ENCODE measurements around the gene ORM1. TPM values are rescaled to one million over a fixed set of nuclear protein-coding genes. Genes with fewer than 3 reads are reported as not detected.

The ORM1 gene
- polyA plus RNA-seq, 3 donors: 2.2 to 4.9 (median 2.8) TPM

DNA sequence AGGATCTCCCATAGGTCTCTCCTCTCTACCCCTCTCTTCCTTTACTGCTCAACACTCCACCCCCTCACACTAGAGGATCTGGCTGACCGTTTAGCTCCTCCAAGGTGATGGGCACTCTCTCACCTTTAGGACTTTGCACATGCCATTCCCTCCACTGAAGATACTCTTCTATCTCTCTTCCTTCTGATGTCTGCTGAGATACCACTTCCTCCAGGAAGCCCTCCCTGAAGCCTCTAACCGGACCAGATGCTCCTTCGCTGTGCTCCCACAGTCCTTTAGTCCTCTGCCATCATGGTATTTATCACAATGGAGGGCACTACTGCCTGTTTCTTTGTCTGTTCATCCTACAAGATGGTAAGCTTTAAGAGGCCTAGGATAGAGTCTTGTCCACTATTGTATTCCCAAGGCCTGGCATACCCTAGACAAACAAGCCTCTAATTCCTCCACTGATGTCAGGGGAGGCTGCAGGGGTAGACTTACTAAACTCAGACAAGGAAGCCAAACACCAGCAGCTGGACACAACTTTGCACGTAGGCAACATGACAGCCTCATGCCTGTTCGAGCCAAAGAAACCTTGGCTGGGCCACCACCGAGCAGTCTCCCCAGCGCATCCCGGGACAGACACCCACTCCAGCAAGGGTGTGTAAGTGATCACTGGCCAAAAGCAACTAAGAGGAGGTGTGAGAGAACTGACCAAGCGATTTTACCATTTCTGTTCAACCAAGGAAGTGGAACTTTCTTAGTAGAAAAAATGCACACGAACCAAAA, 27.0 kb downstream of the ORM1 start:
- TF ChIP-seq, protein P1, sequence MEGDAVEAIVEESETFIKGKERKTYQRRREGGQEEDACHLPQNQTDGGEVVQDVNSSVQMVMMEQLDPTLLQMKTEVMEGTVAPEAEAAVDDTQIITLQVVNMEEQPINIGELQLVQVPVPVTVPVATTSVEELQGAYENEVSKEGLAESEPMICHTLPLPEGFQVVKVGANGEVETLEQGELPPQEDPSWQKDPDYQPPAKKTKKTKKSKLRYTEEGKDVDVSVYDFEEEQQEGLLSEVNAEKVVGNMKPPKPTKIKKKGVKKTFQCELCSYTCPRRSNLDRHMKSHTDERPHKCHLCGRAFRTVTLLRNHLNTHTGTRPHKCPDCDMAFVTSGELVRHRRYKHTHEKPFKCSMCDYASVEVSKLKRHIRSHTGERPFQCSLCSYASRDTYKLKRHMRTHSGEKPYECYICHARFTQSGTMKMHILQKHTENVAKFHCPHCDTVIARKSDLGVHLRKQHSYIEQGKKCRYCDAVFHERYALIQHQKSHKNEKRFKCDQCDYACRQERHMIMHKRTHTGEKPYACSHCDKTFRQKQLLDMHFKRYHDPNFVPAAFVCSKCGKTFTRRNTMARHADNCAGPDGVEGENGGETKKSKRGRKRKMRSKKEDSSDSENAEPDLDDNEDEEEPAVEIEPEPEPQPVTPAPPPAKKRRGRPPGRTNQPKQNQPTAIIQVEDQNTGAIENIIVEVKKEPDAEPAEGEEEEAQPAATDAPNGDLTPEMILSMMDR (IDR thresholded peaks at IDR 0.05): no peak
- intact Hi-C loops (cut with micrococcal nuclease): loop anchor here (5.0 to 10.0 kb wide), 4 partner anchors 37 to 305 kb away; partner anchors contain the start of genes AKNA (in 1 of the 2) and TEX53 (in 1 of the 2)

DNA sequence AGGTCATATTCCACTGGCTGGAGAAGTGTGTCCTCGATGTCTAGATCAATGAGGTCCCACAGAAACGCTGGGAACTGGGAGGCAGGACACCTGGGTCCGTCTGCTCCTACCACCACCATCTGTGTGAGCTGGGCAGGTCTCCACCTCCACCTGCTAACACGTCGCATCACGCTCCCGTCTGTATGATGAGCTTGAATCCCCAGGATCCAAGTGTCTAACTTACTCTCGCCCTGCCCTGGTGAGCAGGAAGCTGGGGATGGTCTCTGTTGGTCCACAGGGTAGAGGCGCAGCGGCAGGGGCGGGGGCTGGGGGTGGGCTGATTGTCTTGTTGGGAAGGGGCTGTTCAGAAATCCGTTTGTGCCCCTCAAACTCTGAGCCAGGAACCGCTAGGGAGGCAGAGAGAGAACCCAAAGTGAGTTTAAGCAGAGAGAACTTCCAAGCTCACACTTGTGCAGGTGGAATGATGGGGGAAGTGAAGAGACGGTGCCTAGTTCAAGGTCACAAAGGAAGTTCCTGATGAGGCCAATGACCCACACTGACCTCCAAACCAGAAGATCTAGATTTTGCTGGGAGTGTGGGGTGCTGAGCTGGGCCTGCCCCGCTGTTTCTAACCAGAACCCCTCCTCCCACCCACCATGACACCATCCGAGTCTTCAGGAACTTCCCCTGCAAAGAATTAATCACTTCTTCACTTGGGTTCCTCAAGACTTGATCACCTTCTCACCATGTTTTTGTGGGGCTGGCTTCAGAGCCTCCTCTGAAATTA, 27.9 kb downstream of the ORM1 start:
- peak overlapping the region in 1 of 2 donors; percentile 69 for H3K27ac ChIP-seq (ENCODE audit: low read depth in 1 of 2, low read length in 2 of 2)

More for the DNA sequence above, 27.0 kb downstream of the ORM1 start:
- Histone ChIP-seq H4K20me1 (ENCODE audit: insufficient read depth, low read length) (peaks cover 87% of the 10 kb centered on the region), H3K27ac (ENCODE audit: low read depth in 1 of 2, low read length in 2 of 2) (peak overlapping the region in 1 of 2 donors; percentile 69), H3K9ac (ENCODE audit: insufficient read depth, low read length, poor library complexity, severe bottlenecking) (no peak overlapping the region), H2AFZ (ENCODE audit: insufficient read depth, low read depth, low read length, poor library complexity, severe bottlenecking) (no peak overlapping the region), H3K9me3 (replicated peaks in 1 of 2; ENCODE audit: control insufficient read depth in 1 of 2, insufficient read depth in 1 of 2, low read length in 2 of 2) (no peaks in the 10 kb centered on the region), H3K4me3 (replicated peaks in 1 of 3; ENCODE audit: low read depth in 2 of 3, low read length in 3 of 3) (no peak overlapping the region), H3K4me2 (replicated peaks; ENCODE audit: extremely low read depth, low read length, poor library complexity, severe bottlenecking) (no peak overlapping the region), H3K4me1 (ENCODE audit: control insufficient read depth in 1 of 2, insufficient read depth in 2 of 2, low read length in 2 of 2) (no peaks in the 10 kb centered on the region), H3K27me3 (ENCODE audit: control insufficient read depth in 2 of 2, insufficient read depth in 2 of 2, low read length in 2 of 2) (no peaks in the 10 kb centered on the region), H3K36me3 (replicated peaks in 1 of 2; ENCODE audit: control insufficient read depth in 1 of 2, insufficient read depth in 2 of 2, low read length in 2 of 2) (peaks cover 94 to 98% of the 10 kb centered on the region in 2 donors), H3K79me2 (ENCODE audit: insufficient read depth, low read length) (peaks cover 16% of the 10 kb centered on the region)
- Mint-ChIP-seq H3K27me3 (ENCODE audit: low read depth in 3 of 3) (no peaks in the 10 kb centered on the region), H3K27ac (peak overlapping the region; percentile 72 to 91 (median 85)), H3K4me1 (peaks cover 17% of the 10 kb centered on the region), H3K36me3 (peaks cover 82 to 96% of the 10 kb centered on the region in 2 donors), H3K4me3 (no peak overlapping the region), H3K9me3 (no peaks in the 10 kb centered on the region)
- DNase-seq: no peak
- WGBS (ENCODE audit: insufficient coverage): 58% methylated on average over 3 of the region's 10 CpGs

More for the DNA sequence above, 27.9 kb downstream of the ORM1 start:
- no peak overlapping the region for H2AFZ ChIP-seq (ENCODE audit: insufficient read depth, low read depth, low read length, poor library complexity, severe bottlenecking)
- no peak overlapping the region for H3K4me3 ChIP-seq (replicated peaks in 1 of 3; ENCODE audit: low read depth in 2 of 3, low read length in 3 of 3)
- intact Hi-C loops (cut with micrococcal nuclease): no loop called here
- Mint-ChIP-seq H3K27ac (peak overlapping the region in 6 of 7 donors; percentile 65 to 91 (median 82)), H3K4me3 (no peak overlapping the region), H3K4me1 (peaks cover 17% of the 10 kb centered on the region), H3K9me3 (no peaks in the 10 kb centered on the region), H3K36me3 (peaks cover 82 to 96% of the 10 kb centered on the region in 2 donors), H3K27me3 (ENCODE audit: low read depth in 3 of 3) (no peaks in the 10 kb centered on the region)
- H4K20me1 ChIP-seq (ENCODE audit: insufficient read depth, low read length): peaks cover 88% of the 10 kb centered on the region
- DNase-seq: no peak
- WGBS (ENCODE audit: insufficient coverage): 84% methylated on average over 5 of the region's 16 CpGs
- H3K4me2 ChIP-seq (replicated peaks; ENCODE audit: extremely low read depth, low read length, poor library complexity, severe bottlenecking): no peak overlapping the region
- H3K27me3 ChIP-seq (ENCODE audit: control insufficient read depth in 2 of 2, insufficient read depth in 2 of 2, low read length in 2 of 2): no peaks in the 10 kb centered on the region
- H3K4me1 ChIP-seq (ENCODE audit: control insufficient read depth in 1 of 2, insufficient read depth in 2 of 2, low read length in 2 of 2): no peaks in the 10 kb centered on the region
- peaks cover 94 to 98% of the 10 kb centered on the region in 2 donors for H3K36me3 ChIP-seq (replicated peaks in 1 of 2; ENCODE audit: control insufficient read depth in 1 of 2, insufficient read depth in 2 of 2, low read length in 2 of 2)
- H3K79me2 ChIP-seq (ENCODE audit: insufficient read depth, low read length): peaks cover 16% of the 10 kb centered on the region
- H3K9ac ChIP-seq (ENCODE audit: insufficient read depth, low read length, poor library complexity, severe bottlenecking): no peak overlapping the region
- TF ChIP-seq, protein P1 (IDR thresholded peaks at IDR 0.05): no peak
- H3K9me3 ChIP-seq (replicated peaks in 1 of 2; ENCODE audit: control insufficient read depth in 1 of 2, insufficient read depth in 1 of 2, low read length in 2 of 2): no peaks in the 10 kb centered on the region
